NCI-H460 (cell line): Measurements from ENCODE around the gene FTO. TPM values are rescaled to one million over a fixed set of nuclear protein-coding genes. Genes with fewer than 3 reads are reported as not detected.

Experiments used
- DNase-seq: peaks from one replicate; pipeline ENCODE4 v3.0.0-alpha.2; 2016; ENCODE audit warnings: low read depth; ENCODE audit errors: extremely low read depth
- total RNA-seq: library from RNA; depleted of rRNA; stranded (reverse); fragments of >200 nt; shearing (Covaris generic); gene quantifications from 2 replicates; pipeline ENCODE4 v1.2.3, GENCODE V29; 2014

The FTO gene
- total RNA-seq, 1 experiment from 2014 or later = 41.2 TPM

- no peak for DNase-seq
Observed at GRCh38 chr16:54129810-54130209, 425.9 kb downstream of the FTO start.

- DNase-seq = no peak
Observed at GRCh38 chr16:54135361-54136275, 431.7 kb downstream of the FTO start.

GRCh38 chr16:54136276-54136625 lies 432.3 kb downstream of the FTO start:
- no peak for DNase-seq

- DNase-seq = no peak
Observed at GRCh38 chr16:54140057-54140787, 436.3 kb downstream of the FTO start.

GRCh38 chr16:54140788-54141136 lies 436.8 kb downstream of the FTO start:
- DNase-seq = no peak

GRCh38 chr16:54142787-54143186 lies 438.8 kb downstream of the FTO start:
- DNase-seq = no peak

GRCh38 chr16:54143410-54143809 lies 439.5 kb downstream of the FTO start:
- DNase-seq = no peak

- no peak for DNase-seq
Observed at GRCh38 chr16:54143934-54144571, 440.1 kb downstream of the FTO start.

GRCh38 chr16:54144572-54144947 lies 440.6 kb downstream of the FTO start:
- no peak for DNase-seq

- no peak for DNase-seq
Observed at GRCh38 chr16:54145881-54146280, 441.9 kb downstream of the FTO start.

- no peak for DNase-seq
Observed at GRCh38 chr16:54148974-54149373, 445.0 kb downstream of the FTO start.

GRCh38 chr16:54150861-54151260 lies 446.9 kb downstream of the FTO start:
- no peak for DNase-seq

- DNase-seq = no peak
Observed at GRCh38 chr16:54152362-54153239, 448.6 kb downstream of the FTO start.

GRCh38 chr16:54153240-54153934 lies 449.4 kb downstream of the FTO start:
- no peak for DNase-seq

- no peak for DNase-seq
Observed at GRCh38 chr16:54156349-54156748, 452.4 kb downstream of the FTO start.

- no peak for DNase-seq
Observed at GRCh38 chr16:54158986-54159385, 455.0 kb downstream of the FTO start.

- no peak for DNase-seq
Observed at GRCh38 chr16:54159490-54160080, 455.6 kb downstream of the FTO start.

- no peak for DNase-seq
Observed at GRCh38 chr16:54160252-54160860, 456.4 kb downstream of the FTO start.
